HCEC 1CT (cell line): ENCODE results near the gene SCIN.
A peak's percentile ranks its signal among the peaks of the same experiment; 100 is the strongest.
"Not testable (repeated sequence)": the region's sequence is repeated elsewhere in the genome, so short reads cannot be mapped to it uniquely, and the experiment has no call there.

Source experiments
- DNase-seq: peaks from one replicate; pipeline ENCODE4 v3.0.0-alpha.2; 2017

The SCIN gene

GRCh38 chr7:12620371-12620770 is 49.9 kb downstream of the SCIN start:
- DNase-seq, result peak; percentile 14

- no peak for DNase-seq
These were observed 52.7 kb downstream of the SCIN start for GRCh38 chr7:12623223-12623622.

- DNase-seq, result peak; percentile 32
These were observed 53.5 kb downstream of the SCIN start for GRCh38 chr7:12623885-12624498.

GRCh38 chr7:12625836-12626235 is 55.3 kb downstream of the SCIN start:
- DNase-seq, result no peak

GRCh38 chr7:12629816-12630512 is 59.4 kb downstream of the SCIN start:
- DNase-seq, result no peak

GRCh38 chr7:12630513-12630819 is 59.9 kb downstream of the SCIN start:
- no peak for DNase-seq

GRCh38 chr7:12633582-12633981 is 63.1 kb downstream of the SCIN start:
- no peak for DNase-seq

- no peak for DNase-seq
These were observed 65.3 kb downstream of the SCIN start for GRCh38 chr7:12635830-12636229.

GRCh38 chr7:12637328-12637727 is 66.8 kb downstream of the SCIN start:
- DNase-seq, result no peak

GRCh38 chr7:12637819-12638592 is 67.5 kb downstream of the SCIN start:
- DNase-seq, result peak; percentile 31

GRCh38 chr7:12638851-12639456 is 68.4 kb downstream of the SCIN start:
- peak; percentile 48 for DNase-seq

- no peak for DNase-seq
These were observed 70.0 kb downstream of the SCIN start for GRCh38 chr7:12640299-12641096.

- DNase-seq, result no peak
These were observed 70.7 kb downstream of the SCIN start for GRCh38 chr7:12641196-12641595.

GRCh38 chr7:12642508-12642907 is 72.0 kb downstream of the SCIN start:
- no peak for DNase-seq

- no peak for DNase-seq
These were observed 72.6 kb downstream of the SCIN start for GRCh38 chr7:12643001-12643643.

- no peak for DNase-seq
These were observed 73.1 kb downstream of the SCIN start for GRCh38 chr7:12643644-12644043.

GRCh38 chr7:12645212-12645611 is 74.7 kb downstream of the SCIN start:
- DNase-seq, result not testable (repeated sequence)

- no peak for DNase-seq
These were observed 75.6 kb downstream of the SCIN start for GRCh38 chr7:12646139-12646538.

GRCh38 chr7:12647364-12648219 is 77.1 kb downstream of the SCIN start:
- DNase-seq, result peak; percentile 71

- no peak for DNase-seq
These were observed 78.3 kb downstream of the SCIN start for GRCh38 chr7:12648704-12649261.

GRCh38 chr7:12649348-12649747 is 78.8 kb downstream of the SCIN start:
- no peak for DNase-seq
